H1 (cell line): ENCODE measurements around the gene MEF2D. TPM values are rescaled to one million over a fixed set of nuclear protein-coding genes. Genes with fewer than 3 reads are reported as not detected.

Source experiments
- CTCF ChIA-PET: fragments of 300-600 bp; sonication (Branson Sonifier 250); formaldehyde crosslinking; loops from one replicate; lab custom pipeline; 2021; ENCODE audit not compliant: partially characterized antibody; lab: Charles Lee
- POLR2A ChIA-PET: fragments of 300-600 bp; sonication (Branson Sonifier 250); formaldehyde crosslinking; loops from one replicate; lab custom pipeline; 2021; ENCODE audit warnings: inconsistent platforms; ENCODE audit not compliant: partially characterized antibody; lab: Charles Lee
- DNase-seq, 2 experiments: peaks; one replicate each; pipeline versions ENCODE4 v3.0.0 to v3.0.0-alpha.2; 2010 to 2022; ENCODE audit warnings: low spot score in 2 of 2, low read depth in 1 of 2, mixed read lengths in 1 of 2
- FAIRE-seq: peaks from 2 replicates; lab custom pipeline; 2011; peaks lifted over from hg19 to GRCh38; lab: Jason Lieb, UNC
- H2AFZ ChIP-seq: 2 replicates; pipeline ENCODE4 v1.8.1; 2012; ENCODE audit warnings: low read length, inconsistent platforms
- H2AK5ac ChIP-seq: 2 replicates; pipeline ENCODE4 v1.6.1; 2013; ENCODE audit warnings: low read depth, low read length
- H2BK120ac ChIP-seq: replicated peaks from 2 replicates; pipeline ENCODE3; 2013; ENCODE audit warnings: low read depth, low read length, inconsistent platforms
- H2BK12ac ChIP-seq: 2 replicates; pipeline ENCODE4 v1.6.1; 2013; ENCODE audit warnings: low read depth, low read length
- H2BK15ac ChIP-seq: 2 replicates; pipeline ENCODE4 v1.6.1; 2013; ENCODE audit warnings: low read length
- H2BK20ac ChIP-seq: 2 replicates; pipeline ENCODE4 v1.6.1; 2013; ENCODE audit warnings: low read length
- H2BK5ac ChIP-seq: 2 replicates; pipeline ENCODE4 v1.6.1; 2013; ENCODE audit warnings: low read depth, low read length
- H3K14ac ChIP-seq: 2 replicates; pipeline ENCODE4 v1.6.1; 2013; ENCODE audit warnings: inconsistent platforms; ENCODE audit not compliant: insufficient read length
- H3K18ac ChIP-seq: 2 replicates; pipeline ENCODE4 v1.6.1; 2013; ENCODE audit warnings: low read length; ENCODE audit errors: extremely low read depth
- H3K23ac ChIP-seq: 2 replicates; pipeline ENCODE4 v1.6.1; 2013; ENCODE audit warnings: inconsistent platforms; ENCODE audit not compliant: insufficient read length
- H3K23me2 ChIP-seq: 2 replicates; pipeline ENCODE4 v1.6.1; 2013; ENCODE audit warnings: low read depth, low read length
- H3K27ac ChIP-seq: 2 replicates; pipeline ENCODE4 v1.6.1; 2011; ENCODE audit warnings: low read depth, low read length, inconsistent platforms
- H3K27me3 ChIP-seq, 4 experiments: replicated peaks in 1 of 4; 1 replicate in 1 of 4; 2 replicates in 3 of 4; pipeline versions ENCODE4 v1.6.1 to v1.8.1; 2011 to 2013; ENCODE audit warnings: low read length in 3 of 4, mild to moderate bottlenecking in 3 of 4, inconsistent platforms in 2 of 4, mixed read lengths in 2 of 4, moderate library complexity in 1 of 4; ENCODE audit not compliant: control insufficient read depth in 3 of 4, insufficient read depth in 3 of 4; ENCODE audit errors: extremely low read depth in 1 of 4
- H3K36me3 ChIP-seq, 4 experiments: 2 replicates each; pipeline versions ENCODE4 v1.6.1 to v1.8.1; 2011 to 2013; ENCODE audit warnings: mild to moderate bottlenecking in 4 of 4, low read length in 3 of 4, moderate library complexity in 2 of 4, control low read depth in 1 of 4, inconsistent platforms in 1 of 4; ENCODE audit not compliant: insufficient read depth in 4 of 4, control insufficient read depth in 2 of 4
- H3K4ac ChIP-seq: replicated peaks from 2 replicates; pipeline ENCODE3; 2013; ENCODE audit warnings: low read length, low read depth, mixed read lengths, inconsistent platforms; ENCODE audit not compliant: insufficient read length
- H3K4me1 ChIP-seq, 4 experiments: replicated peaks in 1 of 4; 1 replicate in 1 of 4; 2 replicates in 3 of 4; pipeline versions ENCODE4 v1.6.1 to v1.8.1; 2011 to 2013; ENCODE audit warnings: low read length in 3 of 4, inconsistent platforms in 2 of 4, mixed read lengths in 1 of 4; ENCODE audit not compliant: insufficient read depth in 4 of 4, control insufficient read depth in 3 of 4
- H3K4me2 ChIP-seq, 2 experiments: 2 replicates each; pipeline versions ENCODE4 v1.6.1 to v1.8.1; 2011 to 2013; ENCODE audit warnings: low read depth in 2 of 2, low read length in 2 of 2, control low read depth in 1 of 2, inconsistent platforms in 1 of 2, mild to moderate bottlenecking in 1 of 2; ENCODE audit not compliant: insufficient read depth in 1 of 2
- H3K4me3 ChIP-seq, 4 experiments: fragments of 200-600, 300-600 bp in 1 of 4; sonication (generic), shearing (Covaris generic), sonication (Bioruptor Twin) in 1 of 4; 2 replicates each; pipeline versions ENCODE4 v1.5.1 to v1.8.1; 2011 to 2016; ENCODE audit warnings: low read length in 4 of 4, low read depth in 3 of 4, control low read depth in 2 of 4, inconsistent platforms in 2 of 4, mild to moderate bottlenecking in 2 of 4, mixed read lengths in 1 of 4, moderate library complexity in 1 of 4; ENCODE audit not compliant: insufficient read depth in 2 of 4; ENCODE audit errors: extremely low read depth in 1 of 4
- H3K56ac ChIP-seq: replicated peaks from 2 replicates; pipeline ENCODE3; 2013; ENCODE audit warnings: low read depth, mild to moderate bottlenecking, mixed read lengths, low read length, inconsistent platforms; ENCODE audit not compliant: insufficient read length
- H3K79me1 ChIP-seq: 2 replicates; pipeline ENCODE4 v1.6.1; 2013; ENCODE audit warnings: low read depth, low read length, control low read depth
- H3K79me2 ChIP-seq, 2 experiments: 2 replicates each; pipeline versions ENCODE4 v1.6.1 to v1.8.1; 2012 to 2013; ENCODE audit warnings: low read length in 2 of 2, mild to moderate bottlenecking in 2 of 2, inconsistent platforms in 1 of 2; ENCODE audit not compliant: insufficient read depth in 2 of 2, control insufficient read depth in 1 of 2
- H3K9ac ChIP-seq, 4 experiments: replicated peaks in 1 of 4; 1 replicate in 1 of 4; 2 replicates in 3 of 4; pipeline versions ENCODE4 v1.6.1 to v1.8.1; 2011 to 2013; ENCODE audit warnings: low read depth in 3 of 4, low read length in 3 of 4, control low read depth in 2 of 4, mild to moderate bottlenecking in 2 of 4, moderate library complexity in 2 of 4, inconsistent platforms in 1 of 4; ENCODE audit errors: extremely low read depth in 1 of 4
- H3K9me3 ChIP-seq, 2 experiments: 2 replicates each; pipeline versions ENCODE4 v1.6.1 to v1.8.1; 2012 to 2013; ENCODE audit warnings: mild to moderate bottlenecking in 2 of 2, moderate library complexity in 2 of 2, control low read depth in 1 of 2, inconsistent platforms in 1 of 2, low read depth in 1 of 2, low read length in 1 of 2, mixed read lengths in 1 of 2; ENCODE audit not compliant: insufficient read depth in 2 of 2
- H4K20me1 ChIP-seq, 2 experiments: replicated peaks in 1 of 2; 2 replicates each; pipeline versions ENCODE3 to v1.8.1; 2011 to 2013; ENCODE audit warnings: inconsistent platforms in 2 of 2, low read length in 2 of 2, mild to moderate bottlenecking in 1 of 2; ENCODE audit not compliant: insufficient read depth in 2 of 2, control insufficient read depth in 1 of 2
- H4K5ac ChIP-seq: 2 replicates; pipeline ENCODE4 v1.6.1; 2013; ENCODE audit warnings: low read length, low read depth, mixed read lengths, inconsistent platforms; ENCODE audit not compliant: insufficient read length
- H4K8ac ChIP-seq: 2 replicates; pipeline ENCODE4 v1.8.0; 2013; ENCODE audit warnings: mild to moderate bottlenecking, moderate library complexity, low read length, inconsistent platforms; ENCODE audit not compliant: insufficient read depth; ENCODE audit errors: extremely low read depth
- H4K91ac ChIP-seq: replicated peaks from 2 replicates; pipeline ENCODE3; 2013; ENCODE audit warnings: low read length, mixed read lengths, inconsistent platforms; ENCODE audit not compliant: insufficient read length
- ASH2L ChIP-seq: fragments of 200-600, 300-600 bp; sonication (generic); IDR thresholded peaks from one replicate; pipeline ENCODE4 v1.7.1; 2017; ENCODE audit warnings: low read length
- CEBPB ChIP-seq: IDR thresholded peaks from 2 replicates; pipeline ENCODE4 v1.6.1; 2012; ENCODE audit warnings: low read depth, low read length
- CHD1 ChIP-seq: IDR thresholded peaks from 2 replicates; pipeline ENCODE4 v1.6.1; 2012; ENCODE audit warnings: low read depth, low read length, improper control_type of control experiment
- EZH2 ChIP-seq: fragments of 200-600 bp; sonication (generic); IDR thresholded peaks from 2 replicates; pipeline ENCODE4 v1.7.1; 2012; ENCODE audit warnings: low read depth, mild to moderate bottlenecking, moderate library complexity, low read length, inconsistent platforms; ENCODE audit not compliant: severe bottlenecking
- RAD21 ChIP-seq, 2 experiments: IDR thresholded peaks in 1 of 2; conservative IDR thresholded peaks in 1 of 2; 2 replicates each; pipeline ENCODE4 v1.6.1; 2011; ENCODE audit warnings: low read depth in 2 of 2, low read length in 2 of 2, improper control_type of control experiment in 1 of 2, inconsistent platforms in 1 of 2, mild to moderate bottlenecking in 1 of 2, moderate library complexity in 1 of 2
- RNF2 ChIP-seq: fragments of 200-900, 300-1000 bp; sonication (generic); IDR thresholded peaks from 2 replicates; pipeline ENCODE4 v1.7.1; 2016; ENCODE audit warnings: borderline replicate concordance, low read depth, mild to moderate bottlenecking, antibody characterized with exemption, low read length; ENCODE audit not compliant: poor library complexity, severe bottlenecking; ENCODE audit errors: missing control alignments
- SIRT6 ChIP-seq: IDR thresholded peaks from one replicate; pipeline ENCODE4 v1.7.1; 2012; ENCODE audit warnings: low read length, inconsistent platforms
- SP2 ChIP-seq: IDR thresholded peaks from 2 replicates; pipeline ENCODE4 v1.6.1; 2012; ENCODE audit warnings: mild to moderate bottlenecking, low read length, inconsistent platforms
- SRF ChIP-seq: IDR thresholded peaks from 2 replicates; pipeline ENCODE4 v1.6.1; 2011; ENCODE audit warnings: mild to moderate bottlenecking, low read depth, low read length, moderate library complexity
- SUZ12 ChIP-seq: fragments of 200-600 bp; sonication (generic); IDR thresholded peaks from 2 replicates; pipeline ENCODE4 v1.6.1; 2012; ENCODE audit warnings: mild to moderate bottlenecking, inconsistent platforms, low read length, moderate library complexity, mixed read lengths
- TBP ChIP-seq: IDR thresholded peaks from 2 replicates; pipeline ENCODE4 v1.6.1; 2011; ENCODE audit warnings: low read depth, low read length, improper control_type of control experiment
- TCF12 ChIP-seq: IDR thresholded peaks from 2 replicates; pipeline ENCODE4 v1.6.1; 2011; ENCODE audit warnings: low read depth, mild to moderate bottlenecking, low read length
- WGBS, 2 experiments: shearing (Covaris generic) in 1 of 2; methylation state at CpG; one replicate each; pipeline versions ENCODE4 v1.1.6 to v1.1.7; 2013 to 2015; ENCODE audit warnings: low lambda C conversion rate in 2 of 2, mixed read lengths in 2 of 2, inconsistent platforms in 1 of 2, low coverage in 1 of 2, missing lambda C conversion rate in 1 of 2; ENCODE audit not compliant: insufficient replicate concordance in 2 of 2, insufficient coverage in 1 of 2, insufficient read length in 1 of 2; ENCODE audit errors: extremely low coverage in 1 of 2, missing lambda C conversion rate in 1 of 2; 5-methylcytosine and 5-hydroxymethylcytosine counted together
- polyA plus RNA-seq, 7 experiments: library from polyadenylated mRNA; depleted of rRNA in 3 of 7; stranded (reverse) in 5 of 7; unstranded in 2 of 7; fragments of >200 nt in 5 of 7; fragments of 200-250 nt in 2 of 7; gene quantifications; 1 replicate in 5 of 7; 2 replicates in 1 of 7; 4 replicates in 1 of 7; pipeline versions ENCODE4 v1.2.1 to v1.2.3, GENCODE V29; 2011 to 2013; ENCODE audit warnings: missing spikeins in 2 of 7, mixed read lengths in 2 of 7
- total RNA-seq: library from RNA; stranded (reverse); fragmentation: NEBNext Ultra II Directional; extraction: Animal tissue kit (Norgen Biotek cat#: 25700); gene quantifications from 2 replicates; pipeline ENCODE4 v1.2.1, GENCODE V29; 2021

Gene MEF2D
- total and polyA plus RNA-seq, 2 of the 8 experiments (the other 6 are each of a cell fraction or from before 2014, with no cell fraction given): 17.3 to 20.3 TPM

DNA sequence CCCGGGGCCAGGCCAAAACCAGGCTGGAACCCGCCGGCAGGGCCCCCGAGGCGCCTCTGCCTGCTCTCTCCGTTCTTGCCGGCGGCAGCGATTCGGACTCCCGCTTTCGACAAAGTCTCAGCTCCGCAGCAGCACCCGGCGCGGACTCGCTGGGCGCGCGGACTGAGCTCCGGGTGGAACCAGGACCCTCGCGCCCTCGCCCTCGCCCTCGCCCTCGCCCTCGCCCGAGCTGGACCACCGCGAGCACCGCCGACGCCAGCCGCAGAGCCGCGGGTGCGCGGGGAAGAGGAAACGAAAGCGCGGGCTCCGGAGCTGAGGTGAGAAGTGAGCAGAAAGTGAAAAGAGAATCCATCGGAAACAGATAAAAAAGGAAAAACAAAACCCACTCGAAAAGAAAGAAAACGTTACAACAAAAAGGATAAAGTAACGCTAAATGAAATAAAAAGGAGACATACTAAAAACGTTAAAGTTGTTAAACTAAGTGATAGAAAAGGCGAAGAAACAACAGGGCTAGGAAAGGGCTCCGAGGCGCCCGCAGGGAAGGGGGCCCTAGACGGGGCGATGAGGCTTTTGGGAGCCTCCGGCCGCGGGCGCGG lies 64.9 kb downstream of the MEF2D start:
- peak overlapping the region; percentile 52 to 62; a peak in 3 of 4 replicates for H3K4me2 ChIP-seq
- FAIRE-seq (no peak), DNase-seq (no peak)
- peaks cover 0 to 10% (median 0%) of the 10 kb centered on the region in 4 experiments; a peak in 1 of 8 replicates for H3K36me3 ChIP-seq
- H4K8ac ChIP-seq: peak overlapping the region; percentile 73; the same call in 1 of the 2 replicates
- no peak overlapping the region for H2BK5ac ChIP-seq
- CTCF ChIA-PET: interaction anchor here (0.7 to 14.9 kb wide), 6 partner anchors 11 to 60 kb away, joined by 3 to 217 read pairs (median 61); no protein-coding TSS in a partner anchor
- H2AFZ ChIP-seq: no peak overlapping the region
- H3K79me1 ChIP-seq: no peaks in the 10 kb centered on the region
- no peak overlapping the region for H3K18ac ChIP-seq
- no peak overlapping the region for H2BK20ac ChIP-seq
- POLR2A ChIA-PET: interaction anchor here (4.2 to 6.4 kb wide), 2 partner anchors 12 to 22 kb away, joined by 15 to 74 read pairs; no protein-coding TSS in a partner anchor
- H2BK120ac ChIP-seq: no peak overlapping the region
- H2AK5ac ChIP-seq: no peak overlapping the region
- H3K14ac ChIP-seq: no peak overlapping the region
- H2BK12ac ChIP-seq: no peak overlapping the region
- H3K4me3 ChIP-seq: peak overlapping the region in 1 of 4 experiments; percentile 39; a peak in 2 of 8 replicates
- H3K9me3 ChIP-seq: no peaks in the 10 kb centered on the region
- H3K23me2 ChIP-seq: peaks cover 6% of the 10 kb centered on the region; the same call in 1 of the 2 replicates
- peaks cover 86 to 100% (median 98%) of the 10 kb centered on the region in 4 experiments for H3K27me3 ChIP-seq
- no peaks in the 10 kb centered on the region for H3K79me2 ChIP-seq
- no peak overlapping the region for H3K9ac ChIP-seq
- WGBS, 2 experiments: 2% methylated on average over 56 of the region's 59 CpGs; no CpG with 5 or more reads in 1 of the 2 experiments
- no peak overlapping the region for H3K27ac ChIP-seq
- no peak overlapping the region for H2BK15ac ChIP-seq
- no peak overlapping the region for H3K4ac ChIP-seq
- no peak overlapping the region for H4K5ac ChIP-seq
- H4K20me1 ChIP-seq: peaks cover 4 to 20% of the 10 kb centered on the region in 2 experiments
- H4K91ac ChIP-seq: no peak overlapping the region
- H3K56ac ChIP-seq: no peak overlapping the region
- peaks cover 13 to 44% (median 17%) of the 10 kb centered on the region in 4 experiments for H3K4me1 ChIP-seq
- no peak overlapping the region for H3K23ac ChIP-seq
- TF ChIP-seq RAD21 (IDR thresholded peaks at IDR 0.05 in 1 of 2, conservative IDR thresholded peaks at IDR 0.05 in 1 of 2; ENCODE audit: low read depth in 2 of 2, low read length in 2 of 2) (no peak), TCF12 (0 out of 2 replicates have a peak, but pooled peaks have one; percentile 8), RNF2 (peak; percentile 97), CHD1 (no peak), SIRT6 (no peak), TBP (no peak), CEBPB (no peak), ASH2L (peak; percentile 29), SP2 (no peak), SUZ12 (peak; percentile 94), SRF (no peak), EZH2 (peak; percentile 99)
